ENCODE measurements around the gene AP2M1. TPM values are rescaled to one million over a fixed set of nuclear protein-coding genes. Genes with fewer than 3 reads are reported as not detected.

AP2M1 gene
- total RNA-seq, 1 donor, result 427 TPM

GRCh38 chr3:184172681-184173373 lies 1.8 kb upstream of the AP2M1 start:
- H3K79me2 ChIP-seq (ENCODE audit: insufficient read depth, low read length), result peaks cover 51% of the 10 kb centered on the region
- peaks cover 39% of the 10 kb centered on the region for H3K36me3 ChIP-seq (ENCODE audit: insufficient read depth, low read length)
- peak overlapping the region; percentile 12 for H3K4me3 ChIP-seq (ENCODE audit: insufficient read depth, low read length)
- no peak for TF ChIP-seq CTCF (IDR thresholded peaks at IDR 0.05; ENCODE audit: extremely low read depth, low read depth, low read length)
- H3K4me1 ChIP-seq (ENCODE audit: insufficient read depth, low read length), result peaks cover 76% of the 10 kb centered on the region
- H4K20me1 ChIP-seq (ENCODE audit: insufficient read depth, low read length), result peaks cover 39% of the 10 kb centered on the region
- H3K9me3 ChIP-seq (ENCODE audit: low read depth, low read length), result no peaks in the 10 kb centered on the region
- peak; percentile 96 for DNase-seq (ENCODE audit: insufficient read length, low spot score, missing footprints)
- peak overlapping the region; percentile 75 for H3K4me2 ChIP-seq (ENCODE audit: insufficient read depth, low read length)
- H3K27me3 ChIP-seq (ENCODE audit: insufficient read depth, low read length), result no peaks in the 10 kb centered on the region
- H2AFZ ChIP-seq (ENCODE audit: low read length), result no peak overlapping the region
- H3K27ac ChIP-seq (ENCODE audit: low read depth, low read length), result peak overlapping the region; percentile 80

GRCh38 chr3:184173374-184173722 lies 1.3 kb upstream of the AP2M1 start:
- no peak for DNase-seq (ENCODE audit: insufficient read length, low spot score, missing footprints)
- peak overlapping the region; percentile 75 for H3K4me2 ChIP-seq (ENCODE audit: insufficient read depth, low read length)
- no peak for TF ChIP-seq CTCF (IDR thresholded peaks at IDR 0.05; ENCODE audit: extremely low read depth, low read depth, low read length)
- no peaks in the 10 kb centered on the region for H3K27me3 ChIP-seq (ENCODE audit: insufficient read depth, low read length)
- no peak overlapping the region for H2AFZ ChIP-seq (ENCODE audit: low read length)
- no peaks in the 10 kb centered on the region for H3K9me3 ChIP-seq (ENCODE audit: low read depth, low read length)
- H3K4me1 ChIP-seq (ENCODE audit: insufficient read depth, low read length), result peaks cover 76% of the 10 kb centered on the region
- peaks cover 44% of the 10 kb centered on the region for H4K20me1 ChIP-seq (ENCODE audit: insufficient read depth, low read length)
- peaks cover 40% of the 10 kb centered on the region for H3K36me3 ChIP-seq (ENCODE audit: insufficient read depth, low read length)
- peak overlapping the region; percentile 12 for H3K4me3 ChIP-seq (ENCODE audit: insufficient read depth, low read length)
- H3K79me2 ChIP-seq (ENCODE audit: insufficient read depth, low read length), result peaks cover 55% of the 10 kb centered on the region
- peak overlapping the region; percentile 80 for H3K27ac ChIP-seq (ENCODE audit: low read depth, low read length)

- peaks cover 53% of the 10 kb centered on the region for H4K20me1 ChIP-seq (ENCODE audit: insufficient read depth, low read length)
- H3K4me1 ChIP-seq (ENCODE audit: insufficient read depth, low read length), result peaks cover 69% of the 10 kb centered on the region
These were observed 390 bp upstream of the AP2M1 start for GRCh38 chr3:184174284-184174645.

More at GRCh38 chr3:184174284-184174645, 390 bp upstream of the AP2M1 start:
- Histone ChIP-seq H2AFZ (ENCODE audit: low read length) (no peak overlapping the region), H3K79me2 (ENCODE audit: insufficient read depth, low read length) (peaks cover 64% of the 10 kb centered on the region), H3K27me3 (ENCODE audit: insufficient read depth, low read length) (no peaks in the 10 kb centered on the region), H3K36me3 (ENCODE audit: insufficient read depth, low read length) (peaks cover 46% of the 10 kb centered on the region), H3K27ac (ENCODE audit: low read depth, low read length) (peak overlapping the region; percentile 80), H3K4me3 (ENCODE audit: insufficient read depth, low read length) (no peak overlapping the region), H3K4me2 (ENCODE audit: insufficient read depth, low read length) (no peak overlapping the region), H3K9me3 (ENCODE audit: low read depth, low read length) (no peaks in the 10 kb centered on the region)
- no peak for DNase-seq (ENCODE audit: insufficient read length, low spot score, missing footprints)
- no peak for TF ChIP-seq CTCF (IDR thresholded peaks at IDR 0.05; ENCODE audit: extremely low read depth, low read depth, low read length)

Data from osteoblast (primary cell).